Stimulated activated CD4-positive, alpha-beta T cell treated with anti-CD3 and anti-CD28 coated beads, Interleukin-4, amount 100 ng/mL, for 24 hours (primary cell): ENCODE data around the gene L3MBTL4.

Source experiments
- DNase-seq: peaks from one replicate; pipeline ENCODE4 v3.0.0-alpha.2; 2020

L3MBTL4 gene

GRCh38 chr18:6021306-6022073 is 393.2 kb downstream of the L3MBTL4 start:
- DNase-seq, result no peak

GRCh38 chr18:6018671-6019070 is 396.0 kb downstream of the L3MBTL4 start:
- DNase-seq, result no peak

GRCh38 chr18:6017171-6017570 is 397.5 kb downstream of the L3MBTL4 start:
- DNase-seq, result no peak

- no peak for DNase-seq
These were observed 399.3 kb downstream of the L3MBTL4 start for GRCh38 chr18:6015364-6015763.

- DNase-seq, result no peak
These were observed 401.4 kb downstream of the L3MBTL4 start for GRCh38 chr18:6013171-6013810.

GRCh38 chr18:6010921-6011320 is 403.8 kb downstream of the L3MBTL4 start:
- DNase-seq, result no peak

GRCh38 chr18:6010284-6010683 is 404.4 kb downstream of the L3MBTL4 start:
- no peak for DNase-seq

- DNase-seq, result no peak
These were observed 405.0 kb downstream of the L3MBTL4 start for GRCh38 chr18:6009756-6010155.

GRCh38 chr18:6004683-6005082 is 410.0 kb downstream of the L3MBTL4 start:
- no peak for DNase-seq

GRCh38 chr18:6004119-6004518 is 410.6 kb downstream of the L3MBTL4 start:
- DNase-seq, result no peak

GRCh38 chr18:6001867-6002266 is 412.8 kb downstream of the L3MBTL4 start:
- no peak for DNase-seq

GRCh38 chr18:5998907-5999306 is 415.8 kb downstream of the L3MBTL4 start:
- no peak for DNase-seq

- DNase-seq, result no peak
These were observed 416.4 kb downstream of the L3MBTL4 start for GRCh38 chr18:5998166-5998881.

- no peak for DNase-seq
These were observed 417.4 kb downstream of the L3MBTL4 start for GRCh38 chr18:5997361-5997760.

GRCh38 chr18:5995626-5996025 is 419.1 kb downstream of the L3MBTL4 start:
- no peak for DNase-seq

GRCh38 chr18:5993938-5994337 is 420.8 kb downstream of the L3MBTL4 start:
- no peak for DNase-seq

GRCh38 chr18:5992381-5992780 is 422.3 kb downstream of the L3MBTL4 start:
- no peak for DNase-seq

- DNase-seq, result no peak
These were observed 427.5 kb downstream of the L3MBTL4 start for GRCh38 chr18:5987249-5987648.

- no peak for DNase-seq
These were observed 428.3 kb downstream of the L3MBTL4 start for GRCh38 chr18:5986257-5986931.

GRCh38 chr18:5984245-5984644 is 430.5 kb downstream of the L3MBTL4 start:
- no peak for DNase-seq

- DNase-seq, result no peak
These were observed 431.2 kb downstream of the L3MBTL4 start for GRCh38 chr18:5983488-5983887.

- DNase-seq, result no peak
These were observed 432.4 kb downstream of the L3MBTL4 start for GRCh38 chr18:5982332-5982731.

- DNase-seq, result no peak
These were observed 434.0 kb downstream of the L3MBTL4 start for GRCh38 chr18:5980721-5981120.
